ENCODE data around the gene CCDC57. TPM values are rescaled to one million over a fixed set of nuclear protein-coding genes. Genes with fewer than 3 reads are reported as not detected.

CCDC57 gene
- polyA plus RNA-seq, 1 donor from 2014 or later, result 70.9 TPM

DNA sequence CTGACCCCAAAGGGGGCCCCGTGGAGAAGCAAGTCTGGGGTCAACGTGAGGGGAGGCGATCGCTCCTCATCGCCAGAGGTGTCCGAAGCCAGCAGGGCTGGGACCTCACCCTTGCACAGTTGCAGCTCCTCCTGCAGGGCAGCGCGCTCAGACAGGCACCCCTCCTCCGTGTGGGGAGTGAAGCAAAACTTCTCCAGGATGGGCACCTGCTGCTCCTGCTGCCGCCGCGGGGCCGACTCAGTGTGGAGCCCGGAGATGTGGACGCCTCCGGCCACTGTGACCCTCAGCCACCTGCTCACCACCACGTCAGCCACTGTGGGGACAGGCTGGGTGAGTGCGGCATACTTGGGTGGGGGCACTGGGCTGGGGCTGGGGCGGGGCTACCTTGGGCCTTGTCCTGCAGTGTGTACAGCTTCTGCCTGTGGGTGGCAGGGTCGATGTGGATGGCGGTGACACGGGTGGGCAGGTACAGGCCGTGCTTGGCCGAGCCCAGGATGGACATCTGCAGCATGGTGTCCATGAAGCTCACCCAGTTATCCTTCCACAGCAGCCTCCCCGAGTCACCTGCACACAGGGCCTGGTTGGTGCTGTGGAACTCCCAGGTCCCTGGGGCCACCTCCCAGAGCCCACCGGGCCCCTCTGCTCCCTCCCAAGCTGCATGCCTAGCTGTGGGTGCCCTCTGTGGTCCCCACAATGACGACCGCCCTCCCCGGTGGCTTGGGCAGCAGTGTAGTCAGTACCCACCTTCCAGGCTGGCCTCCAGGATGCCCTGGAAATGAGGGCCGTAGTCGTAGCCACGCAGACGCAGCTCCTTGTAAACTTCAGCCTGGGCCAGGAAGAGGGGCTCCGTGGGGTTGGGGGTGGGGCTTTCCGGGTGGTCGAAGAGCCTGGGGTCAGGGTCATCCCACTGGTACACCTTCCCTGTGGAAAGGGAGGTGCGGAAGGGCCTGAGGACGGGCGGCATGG, 125.4 kb downstream of the CCDC57 start:
- H3K36me3 ChIP-seq (ENCODE audit: insufficient read depth, low read length), result no peaks in the 10 kb centered on the region

More for the DNA sequence above, 125.4 kb downstream of the CCDC57 start:
- no peaks in the 10 kb centered on the region for H3F3A ChIP-seq (ENCODE audit: insufficient read depth, low read length, poor library complexity, severe bottlenecking)
- no peak overlapping the region for H3K4me2 ChIP-seq (ENCODE audit: low read length)
- no peak for TF ChIP-seq REST (IDR thresholded peaks at IDR 0.05; ENCODE audit: borderline replicate concordance)
- no peak for TF ChIP-seq TAF1 (IDR thresholded peaks at IDR 0.05; ENCODE audit: low read depth)
- TF ChIP-seq EP300 (conservative IDR thresholded peaks at IDR 0.05; ENCODE audit: poor library complexity, severe bottlenecking), result no peak
- no peak for TF ChIP-seq SMC3 (conservative IDR thresholded peaks at IDR 0.05; ENCODE audit: poor library complexity)
- TF ChIP-seq, protein P1, sequence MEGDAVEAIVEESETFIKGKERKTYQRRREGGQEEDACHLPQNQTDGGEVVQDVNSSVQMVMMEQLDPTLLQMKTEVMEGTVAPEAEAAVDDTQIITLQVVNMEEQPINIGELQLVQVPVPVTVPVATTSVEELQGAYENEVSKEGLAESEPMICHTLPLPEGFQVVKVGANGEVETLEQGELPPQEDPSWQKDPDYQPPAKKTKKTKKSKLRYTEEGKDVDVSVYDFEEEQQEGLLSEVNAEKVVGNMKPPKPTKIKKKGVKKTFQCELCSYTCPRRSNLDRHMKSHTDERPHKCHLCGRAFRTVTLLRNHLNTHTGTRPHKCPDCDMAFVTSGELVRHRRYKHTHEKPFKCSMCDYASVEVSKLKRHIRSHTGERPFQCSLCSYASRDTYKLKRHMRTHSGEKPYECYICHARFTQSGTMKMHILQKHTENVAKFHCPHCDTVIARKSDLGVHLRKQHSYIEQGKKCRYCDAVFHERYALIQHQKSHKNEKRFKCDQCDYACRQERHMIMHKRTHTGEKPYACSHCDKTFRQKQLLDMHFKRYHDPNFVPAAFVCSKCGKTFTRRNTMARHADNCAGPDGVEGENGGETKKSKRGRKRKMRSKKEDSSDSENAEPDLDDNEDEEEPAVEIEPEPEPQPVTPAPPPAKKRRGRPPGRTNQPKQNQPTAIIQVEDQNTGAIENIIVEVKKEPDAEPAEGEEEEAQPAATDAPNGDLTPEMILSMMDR (IDR thresholded peaks at IDR 0.05; ENCODE audit: poor library complexity, severe bottlenecking), result no peak
- no peak for TF ChIP-seq RAD21 (conservative IDR thresholded peaks at IDR 0.05)
- no peak for TF ChIP-seq POLR2AphosphoS5 (IDR thresholded peaks at IDR 0.05)
- no peak for TF ChIP-seq EZH2 (IDR thresholded peaks at IDR 0.05; ENCODE audit: borderline replicate concordance, insufficient read depth, low read length, poor library complexity, severe bottlenecking)
- TF ChIP-seq MXI1 (conservative IDR thresholded peaks at IDR 0.05; ENCODE audit: poor library complexity, severe bottlenecking), result no peak
- H3K9ac ChIP-seq (ENCODE audit: low read length), result no peak overlapping the region
- no peaks in the 10 kb centered on the region for H3K9me3 ChIP-seq (ENCODE audit: low read length)
- H3K79me2 ChIP-seq (replicated peaks; ENCODE audit: insufficient read depth, low read length), result no peaks in the 10 kb centered on the region
- no peak overlapping the region for H3K4me3 ChIP-seq (ENCODE audit: low read length)
- no peak overlapping the region for H2AFZ ChIP-seq (ENCODE audit: low read depth, low read length)
- H3K27me3 ChIP-seq (ENCODE audit: insufficient read depth, low read depth, low read length), result no peaks in the 10 kb centered on the region
- no peaks in the 10 kb centered on the region for H4K20me1 ChIP-seq (ENCODE audit: insufficient read depth)
- no peaks in the 10 kb centered on the region for H3K9me2 ChIP-seq (ENCODE audit: insufficient read depth, low read length)
- no peak overlapping the region for H3K27ac ChIP-seq (ENCODE audit: low read length)

All from neural cell (in vitro differentiated cells).